Mesendoderm (in vitro differentiated cells): ENCODE results near the gene LIN28A.

Experiments used
- DNase-seq: peaks from one replicate; pipeline ENCODE4 v3.0.0; 2013
- H2AK5ac ChIP-seq: 2 replicates; pipeline ENCODE4 v1.6.1; 2013; ENCODE audit warnings: low read length, inconsistent platforms
- H2BK120ac ChIP-seq: 2 replicates; pipeline ENCODE4 v1.6.1; 2013; ENCODE audit warnings: low read depth, mild to moderate bottlenecking, low read length, moderate library complexity, mixed read lengths
- H2BK15ac ChIP-seq: replicated peaks from 2 replicates; pipeline ENCODE4 v1.6.1; 2013; ENCODE audit warnings: low read depth, mild to moderate bottlenecking, moderate library complexity
- H2BK5ac ChIP-seq: 2 replicates; pipeline ENCODE4 v1.6.1; 2013; ENCODE audit warnings: low read length, inconsistent platforms
- H3K18ac ChIP-seq: 2 replicates; pipeline ENCODE4 v1.6.1; 2013; ENCODE audit warnings: mild to moderate bottlenecking, low read length, mixed read lengths
- H3K23ac ChIP-seq: one replicate; pipeline ENCODE4 v1.6.1; 2013; ENCODE audit warnings: low read length
- H3K27ac ChIP-seq: 2 replicates; pipeline ENCODE4 v1.5.1; 2013; ENCODE audit warnings: low read depth, mild to moderate bottlenecking, inconsistent platforms, low read length, moderate library complexity
- H3K27me3 ChIP-seq: 2 replicates; pipeline ENCODE4 v1.6.1; 2013; ENCODE audit warnings: low read length, control low read depth, mild to moderate bottlenecking, inconsistent platforms; ENCODE audit not compliant: insufficient read depth, poor library complexity
- H3K36me3 ChIP-seq: 2 replicates; pipeline ENCODE4 v1.6.1; 2013; ENCODE audit warnings: low read length, inconsistent platforms; ENCODE audit not compliant: control insufficient read depth, insufficient read depth
- H3K4ac ChIP-seq: one replicate; pipeline ENCODE4 v1.6.1; 2013; ENCODE audit warnings: low read depth, mild to moderate bottlenecking, low read length, moderate library complexity
- H3K4me1 ChIP-seq: 2 replicates; pipeline ENCODE4 v1.6.1; 2013; ENCODE audit warnings: low read depth, low read length, inconsistent platforms; ENCODE audit not compliant: control insufficient read depth
- H3K4me2 ChIP-seq: 2 replicates; pipeline ENCODE4 v1.6.1; 2013; ENCODE audit warnings: low read length
- H3K4me3 ChIP-seq: 2 replicates; pipeline ENCODE4 v1.5.1; 2013; ENCODE audit warnings: mild to moderate bottlenecking, low read length
- H3K56ac ChIP-seq: one replicate; pipeline ENCODE4 v1.6.1; 2013; ENCODE audit warnings: low read length
- H3K79me1 ChIP-seq: 2 replicates; pipeline ENCODE4 v1.6.1; 2013; ENCODE audit warnings: low read length, inconsistent platforms
- H3K79me2 ChIP-seq: 2 replicates; pipeline ENCODE4 v1.6.1; 2013; ENCODE audit warnings: mild to moderate bottlenecking, low read length; ENCODE audit not compliant: control insufficient read depth, insufficient read depth
- H3K9ac ChIP-seq: 2 replicates; pipeline ENCODE4 v1.6.1; 2013; ENCODE audit warnings: low read length, inconsistent platforms
- H4K5ac ChIP-seq: one replicate; pipeline ENCODE4 v1.6.1; 2013; ENCODE audit warnings: low read length
- H4K8ac ChIP-seq: one replicate; pipeline ENCODE4 v1.6.1; 2013; ENCODE audit warnings: low read depth, mild to moderate bottlenecking, control low read depth, low read length, moderate library complexity
- WGBS: extraction: QIAGEN DNeasy Blood & Tissue Kit; methylation state at CpG from one replicate; pipeline ENCODE4 v1.1.7; 2013; ENCODE audit warnings: low lambda C conversion rate, missing lambda C conversion rate; ENCODE audit not compliant: insufficient coverage; ENCODE audit errors: extremely low coverage; 5-methylcytosine and 5-hydroxymethylcytosine counted together

The LIN28A gene

GRCh38 chr1:26474818-26475217, 64.2 kb downstream of the LIN28A start:
- no peak overlapping the region for H4K8ac ChIP-seq
- H3K18ac ChIP-seq = no peak overlapping the region
- no CpG with 5 or more reads among the region's 1 CpG for WGBS
- no peak overlapping the region for H2BK15ac ChIP-seq
- no peak overlapping the region for H3K4ac ChIP-seq
- H3K27ac ChIP-seq = no peak overlapping the region
- peak overlapping the region; percentile 36 for H3K9ac ChIP-seq
- H4K5ac ChIP-seq = no peak overlapping the region
- no peaks in the 10 kb centered on the region for H3K27me3 ChIP-seq
- H3K4me3 ChIP-seq = no peak overlapping the region
- H3K79me2 ChIP-seq = peaks cover 17% of the 10 kb centered on the region
- DNase-seq = no peak
- no peak overlapping the region for H3K56ac ChIP-seq
- no peak overlapping the region for H2BK120ac ChIP-seq
- no peak overlapping the region for H2AK5ac ChIP-seq
- H2BK5ac ChIP-seq = no peak overlapping the region
- H3K4me1 ChIP-seq = peaks cover 8% of the 10 kb centered on the region
- H3K79me1 ChIP-seq = peaks cover 11% of the 10 kb centered on the region
- no peak overlapping the region for H3K4me2 ChIP-seq
- no peak overlapping the region for H3K23ac ChIP-seq
- peaks cover 23% of the 10 kb centered on the region for H3K36me3 ChIP-seq

GRCh38 chr1:26475989-26476388, 65.4 kb downstream of the LIN28A start:
- H3K27ac ChIP-seq = no peak overlapping the region

GRCh38 chr1:26476958-26477357, 66.3 kb downstream of the LIN28A start:
- H3K4me2 ChIP-seq = no peak overlapping the region
- H4K5ac ChIP-seq = no peak overlapping the region
- no peak overlapping the region for H3K4me3 ChIP-seq
- H3K18ac ChIP-seq = no peak overlapping the region
- H3K36me3 ChIP-seq = peaks cover 23% of the 10 kb centered on the region
- no peak overlapping the region for H2BK15ac ChIP-seq
- H2BK120ac ChIP-seq = no peak overlapping the region
- peaks cover 2% of the 10 kb centered on the region for H3K4me1 ChIP-seq
- no peak overlapping the region for H3K23ac ChIP-seq
- no peak for DNase-seq
- H3K79me2 ChIP-seq = peaks cover 17% of the 10 kb centered on the region
- H4K8ac ChIP-seq = no peak overlapping the region
- no CpG with 5 or more reads among the region's 4 CpGs for WGBS
- no peaks in the 10 kb centered on the region for H3K27me3 ChIP-seq
- H3K9ac ChIP-seq = no peak overlapping the region
- H3K27ac ChIP-seq = no peak overlapping the region
- no peak overlapping the region for H3K4ac ChIP-seq
- no peak overlapping the region for H3K56ac ChIP-seq
- no peak overlapping the region for H2AK5ac ChIP-seq
- H2BK5ac ChIP-seq = no peak overlapping the region
- peaks cover 11% of the 10 kb centered on the region for H3K79me1 ChIP-seq

More at GRCh38 chr1:26475989-26476388, 65.4 kb downstream of the LIN28A start:
- WGBS = no CpG with 5 or more reads among the region's 3 CpGs
- no peaks in the 10 kb centered on the region for H3K27me3 ChIP-seq
- no peak overlapping the region for H2BK5ac ChIP-seq
- H3K18ac ChIP-seq = no peak overlapping the region
- peaks cover 11% of the 10 kb centered on the region for H3K79me1 ChIP-seq
- no peak overlapping the region for H2BK120ac ChIP-seq
- H3K4ac ChIP-seq = no peak overlapping the region
- H2BK15ac ChIP-seq = no peak overlapping the region
- no peak overlapping the region for H3K4me3 ChIP-seq
- H2AK5ac ChIP-seq = no peak overlapping the region
- no peak overlapping the region for H3K9ac ChIP-seq
- peaks cover 5% of the 10 kb centered on the region for H3K4me1 ChIP-seq
- peaks cover 17% of the 10 kb centered on the region for H3K79me2 ChIP-seq
- H3K4me2 ChIP-seq = no peak overlapping the region
- no peak for DNase-seq
- H3K23ac ChIP-seq = no peak overlapping the region
- no peak overlapping the region for H4K5ac ChIP-seq
- H4K8ac ChIP-seq = no peak overlapping the region
- no peak overlapping the region for H3K56ac ChIP-seq
- peaks cover 23% of the 10 kb centered on the region for H3K36me3 ChIP-seq

- no peak overlapping the region for H2BK5ac ChIP-seq
- peaks cover 2% of the 10 kb centered on the region for H3K4me1 ChIP-seq
- no peak overlapping the region for H3K18ac ChIP-seq
- H3K27ac ChIP-seq = no peak overlapping the region
- H3K4me2 ChIP-seq = no peak overlapping the region
- no peak overlapping the region for H3K4me3 ChIP-seq
- no peak overlapping the region for H2AK5ac ChIP-seq
- no peak overlapping the region for H4K5ac ChIP-seq
- no peak overlapping the region for H3K9ac ChIP-seq
- H3K23ac ChIP-seq = no peak overlapping the region
- H2BK15ac ChIP-seq = no peak overlapping the region
- DNase-seq = no peak
- no peak overlapping the region for H3K56ac ChIP-seq
- peaks cover 23% of the 10 kb centered on the region for H3K36me3 ChIP-seq
- no peak overlapping the region for H3K4ac ChIP-seq
- H3K27me3 ChIP-seq = no peaks in the 10 kb centered on the region
- H3K79me1 ChIP-seq = peaks cover 11% of the 10 kb centered on the region
- WGBS = no CpG with 5 or more reads among the region's 8 CpGs
- no peak overlapping the region for H2BK120ac ChIP-seq
- H4K8ac ChIP-seq = no peak overlapping the region
- H3K79me2 ChIP-seq = peaks cover 17% of the 10 kb centered on the region
Observed at GRCh38 chr1:26477446-26478152, 67.0 kb downstream of the LIN28A start.

GRCh38 chr1:26478159-26478558, 67.5 kb downstream of the LIN28A start:
- Histone ChIP-seq H3K4me1 (peaks cover 2% of the 10 kb centered on the region), H2AK5ac (no peak overlapping the region), H3K9ac (no peak overlapping the region), H3K27me3 (no peaks in the 10 kb centered on the region), H3K4me2 (no peak overlapping the region), H3K18ac (no peak overlapping the region), H2BK120ac (no peak overlapping the region), H2BK15ac (no peak overlapping the region), H4K5ac (no peak overlapping the region), H4K8ac (no peak overlapping the region), H3K56ac (no peak overlapping the region), H3K27ac (no peak overlapping the region), H3K79me2 (peaks cover 15% of the 10 kb centered on the region), H3K4ac (no peak overlapping the region), H3K79me1 (peaks cover 11% of the 10 kb centered on the region), H3K23ac (no peak overlapping the region), H3K4me3 (no peak overlapping the region), H2BK5ac (no peak overlapping the region), H3K36me3 (peaks cover 23% of the 10 kb centered on the region)
- DNase-seq = no peak
- WGBS = no CpG with 5 or more reads among the region's 3 CpGs

- no peak overlapping the region for H3K23ac ChIP-seq
- no peak overlapping the region for H3K27ac ChIP-seq
- no CpG with 5 or more reads among the region's 6 CpGs for WGBS
- H3K9ac ChIP-seq = no peak overlapping the region
- no peak overlapping the region for H2BK15ac ChIP-seq
- no peak overlapping the region for H2AK5ac ChIP-seq
- H3K79me1 ChIP-seq = peaks cover 8% of the 10 kb centered on the region
- no peak overlapping the region for H4K8ac ChIP-seq
- no peak overlapping the region for H4K5ac ChIP-seq
- H3K56ac ChIP-seq = no peak overlapping the region
- H3K79me2 ChIP-seq = peaks cover 7% of the 10 kb centered on the region
- H2BK120ac ChIP-seq = no peak overlapping the region
- H3K4ac ChIP-seq = no peak overlapping the region
- no peak overlapping the region for H3K4me2 ChIP-seq
- peaks cover 22% of the 10 kb centered on the region for H3K36me3 ChIP-seq
- no peaks in the 10 kb centered on the region for H3K27me3 ChIP-seq
- DNase-seq = no peak
- H3K4me1 ChIP-seq = no peaks in the 10 kb centered on the region
- no peak overlapping the region for H3K18ac ChIP-seq
- H3K4me3 ChIP-seq = no peak overlapping the region
- H2BK5ac ChIP-seq = no peak overlapping the region
Observed at GRCh38 chr1:26478988-26479387, 68.4 kb downstream of the LIN28A start.
